Measurements from ENCODE around the gene CD19. TPM values are rescaled to one million over a fixed set of nuclear protein-coding genes. Genes with fewer than 3 reads are reported as not detected.
A peak's percentile ranks its signal among the peaks of the same experiment; 100 is the strongest.

The CD19 gene
- polyA plus RNA-seq, 1 donor (not counting 4 experiments of a cell fraction or from before 2014, with no cell fraction given) = not detected

DNA sequence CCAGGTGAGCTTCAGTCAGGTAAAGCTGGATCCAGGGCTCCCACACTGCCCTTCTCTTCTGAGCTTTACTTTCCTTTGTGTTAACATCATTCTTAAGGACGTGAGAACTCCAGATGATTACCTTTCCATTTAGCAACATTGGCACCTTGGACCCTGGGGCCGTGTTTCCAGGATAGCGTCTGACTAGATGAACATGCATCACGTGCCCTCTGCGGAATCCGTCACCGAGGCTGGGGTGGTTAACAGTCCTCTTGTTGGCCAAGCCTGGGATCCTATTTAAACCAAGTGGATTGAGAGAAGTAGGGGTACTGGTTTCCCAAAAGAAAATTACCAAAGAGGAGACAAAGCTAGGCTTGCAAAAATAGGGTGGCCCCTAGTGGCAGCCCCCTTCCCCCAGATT is 49.2 kb downstream of the CD19 start:
- Histone ChIP-seq H3K27me3 (ENCODE audit: control insufficient read depth, extremely low read depth, insufficient read depth, low read length) (no peaks in the 10 kb centered on the region), H3K79me2 (ENCODE audit: control insufficient read depth, insufficient read depth, low read length) (peaks cover 11% of the 10 kb centered on the region), H3K4me1 (ENCODE audit: control insufficient read depth, extremely low read depth, insufficient read depth, low read length) (no peaks in the 10 kb centered on the region), H3K27ac (ENCODE audit: control insufficient read depth, insufficient read depth, low read length) (no peak overlapping the region), H3K9me1 (ENCODE audit: control insufficient read depth, extremely low read depth, insufficient read depth, low read length) (no peaks in the 10 kb centered on the region), H3K4me3 (ENCODE audit: control insufficient read depth in 2 of 3, extremely low read depth in 1 of 3, insufficient read depth in 2 of 3, low read depth in 1 of 3, low read length in 3 of 3) (no peak overlapping the region), H3K9ac (ENCODE audit: control insufficient read depth, extremely low read depth, insufficient read depth, low read length) (no peak overlapping the region), H3K4me2 (ENCODE audit: control insufficient read depth, extremely low read depth, insufficient read depth, low read depth, low read length) (no peak overlapping the region), H4K20me1 (ENCODE audit: control insufficient read depth, extremely low read depth, insufficient read depth, low read length) (no peaks in the 10 kb centered on the region), H3K9me3 (ENCODE audit: control insufficient read depth, low read depth, low read length) (no peaks in the 10 kb centered on the region), H3K36me3 (ENCODE audit: control insufficient read depth in 2 of 2, extremely low read depth in 1 of 2, insufficient read depth in 2 of 2, low read length in 2 of 2) (peaks cover 26 to 32% of the 10 kb centered on the region in 2 experiments), H2AFZ (ENCODE audit: control insufficient read depth, low read length) (no peak overlapping the region)
- dilution Hi-C loops (cut with MboI; ENCODE audit: extremely low pct_ligation_motif_present, low sequenced_read_pairs) = no loop called here
- DNase-seq (ENCODE audit: low read depth, low spot score) (no peak), FAIRE-seq (no peak)
- no peak for TF ChIP-seq EZH2 (IDR thresholded peaks at IDR 0.05; ENCODE audit: low read length)
- TF ChIP-seq, protein P1, sequence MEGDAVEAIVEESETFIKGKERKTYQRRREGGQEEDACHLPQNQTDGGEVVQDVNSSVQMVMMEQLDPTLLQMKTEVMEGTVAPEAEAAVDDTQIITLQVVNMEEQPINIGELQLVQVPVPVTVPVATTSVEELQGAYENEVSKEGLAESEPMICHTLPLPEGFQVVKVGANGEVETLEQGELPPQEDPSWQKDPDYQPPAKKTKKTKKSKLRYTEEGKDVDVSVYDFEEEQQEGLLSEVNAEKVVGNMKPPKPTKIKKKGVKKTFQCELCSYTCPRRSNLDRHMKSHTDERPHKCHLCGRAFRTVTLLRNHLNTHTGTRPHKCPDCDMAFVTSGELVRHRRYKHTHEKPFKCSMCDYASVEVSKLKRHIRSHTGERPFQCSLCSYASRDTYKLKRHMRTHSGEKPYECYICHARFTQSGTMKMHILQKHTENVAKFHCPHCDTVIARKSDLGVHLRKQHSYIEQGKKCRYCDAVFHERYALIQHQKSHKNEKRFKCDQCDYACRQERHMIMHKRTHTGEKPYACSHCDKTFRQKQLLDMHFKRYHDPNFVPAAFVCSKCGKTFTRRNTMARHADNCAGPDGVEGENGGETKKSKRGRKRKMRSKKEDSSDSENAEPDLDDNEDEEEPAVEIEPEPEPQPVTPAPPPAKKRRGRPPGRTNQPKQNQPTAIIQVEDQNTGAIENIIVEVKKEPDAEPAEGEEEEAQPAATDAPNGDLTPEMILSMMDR (optimal IDR thresholded peaks at IDR 0.05 in 1 of 3, IDR thresholded peaks at IDR 0.05 in 1 of 3, conservative IDR thresholded peaks at IDR 0.05 in 1 of 3; ENCODE audit: extremely low read depth in 1 of 3, insufficient read depth in 2 of 3, low read length in 3 of 3) = no peak

DNA sequence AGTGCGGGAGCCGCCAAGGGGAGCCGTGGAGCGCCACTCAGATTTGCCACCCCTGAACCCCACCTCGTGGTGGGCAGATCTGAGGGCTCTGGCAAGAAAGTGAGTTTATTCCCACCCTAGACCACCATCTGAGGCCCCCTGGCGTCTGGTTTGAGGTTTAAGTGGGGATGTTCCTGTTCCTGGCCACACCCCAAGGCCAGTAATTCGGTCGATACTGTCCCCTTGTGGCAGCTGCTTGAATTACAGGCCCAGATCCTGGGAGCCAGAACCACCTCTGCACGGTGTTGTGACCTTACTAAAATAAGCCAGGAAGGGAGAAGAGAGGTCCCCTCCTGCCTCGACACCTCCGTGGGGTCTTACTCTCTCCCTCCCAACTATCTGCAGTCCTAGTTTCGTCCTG is 49.7 kb downstream of the CD19 start:
- dilution Hi-C loops (cut with MboI; ENCODE audit: extremely low pct_ligation_motif_present, low sequenced_read_pairs) = no loop called here
- Histone ChIP-seq H2AFZ (ENCODE audit: control insufficient read depth, low read length) (no peak overlapping the region), H3K4me1 (ENCODE audit: control insufficient read depth, extremely low read depth, insufficient read depth, low read length) (no peaks in the 10 kb centered on the region), H3K9me3 (ENCODE audit: control insufficient read depth, low read depth, low read length) (no peaks in the 10 kb centered on the region), H3K36me3 (ENCODE audit: control insufficient read depth in 2 of 2, extremely low read depth in 1 of 2, insufficient read depth in 2 of 2, low read length in 2 of 2) (peaks cover 26 to 31% of the 10 kb centered on the region in 2 experiments), H3K27me3 (ENCODE audit: control insufficient read depth, extremely low read depth, insufficient read depth, low read length) (no peaks in the 10 kb centered on the region), H4K20me1 (ENCODE audit: control insufficient read depth, extremely low read depth, insufficient read depth, low read length) (no peaks in the 10 kb centered on the region), H3K4me2 (ENCODE audit: control insufficient read depth, extremely low read depth, insufficient read depth, low read depth, low read length) (no peak overlapping the region), H3K9me1 (ENCODE audit: control insufficient read depth, extremely low read depth, insufficient read depth, low read length) (no peaks in the 10 kb centered on the region), H3K4me3 (ENCODE audit: control insufficient read depth in 2 of 3, extremely low read depth in 1 of 3, insufficient read depth in 2 of 3, low read depth in 1 of 3, low read length in 3 of 3) (no peak overlapping the region), H3K27ac (ENCODE audit: control insufficient read depth, insufficient read depth, low read length) (no peak overlapping the region), H3K9ac (ENCODE audit: control insufficient read depth, extremely low read depth, insufficient read depth, low read length) (no peak overlapping the region), H3K79me2 (ENCODE audit: control insufficient read depth, insufficient read depth, low read length) (peaks cover 8% of the 10 kb centered on the region)
- TF ChIP-seq, protein P1 (optimal IDR thresholded peaks at IDR 0.05 in 1 of 3, IDR thresholded peaks at IDR 0.05 in 1 of 3, conservative IDR thresholded peaks at IDR 0.05 in 1 of 3; ENCODE audit: extremely low read depth in 1 of 3, insufficient read depth in 2 of 3, low read length in 3 of 3) = peak; percentile 59 to 87 (median 83)
- no peak for TF ChIP-seq EZH2 (IDR thresholded peaks at IDR 0.05; ENCODE audit: low read length)
- DNase-seq (ENCODE audit: low read depth, low spot score) (no peak), FAIRE-seq (no peak)
